Keratinocyte (primary cell): ENCODE results near the gene CMSS1. TPM values are rescaled to one million over a fixed set of nuclear protein-coding genes. Genes with fewer than 3 reads are reported as not detected.

Experiments
- DNase-seq: peaks from one replicate; pipeline ENCODE4 v3.0.0-alpha.2; 2011; ENCODE audit warnings: low read depth, missing footprints, low spot score
- FAIRE-seq: peaks from 2 replicates; lab custom pipeline; 2011; peaks lifted over from hg19 to GRCh38; lab: Jason Lieb, UNC
- H2AFZ ChIP-seq: 2 replicates; pipeline ENCODE4 v1.6.0; 2012; ENCODE audit warnings: low read length, control low read depth, inconsistent platforms; ENCODE audit not compliant: control insufficient read depth
- H3K27ac ChIP-seq: 2 replicates; pipeline ENCODE4 v1.5.1; 2011; ENCODE audit warnings: low read length; ENCODE audit not compliant: control insufficient read depth, insufficient read depth
- H3K27me3 ChIP-seq: 3 replicates; pipeline ENCODE4 v1.6.0; 2011; ENCODE audit warnings: low read length; ENCODE audit not compliant: control insufficient read depth, insufficient read depth; ENCODE audit errors: extremely low read depth
- H3K36me3 ChIP-seq, 2 experiments: 2 replicates in 1 of 2; 3 replicates in 1 of 2; pipeline ENCODE4 v1.5.1; 2011; ENCODE audit warnings: low read length in 2 of 2, mild to moderate bottlenecking in 1 of 2; ENCODE audit not compliant: control insufficient read depth in 2 of 2, insufficient read depth in 2 of 2; ENCODE audit errors: extremely low read depth in 1 of 2
- H3K4me1 ChIP-seq: 3 replicates; pipeline ENCODE4 v1.5.1; 2011; ENCODE audit warnings: low read length; ENCODE audit not compliant: control insufficient read depth, insufficient read depth; ENCODE audit errors: extremely low read depth
- H3K4me2 ChIP-seq: 3 replicates; pipeline ENCODE4 v1.6.0; 2011; ENCODE audit warnings: low read depth, low read length; ENCODE audit not compliant: control insufficient read depth, insufficient read depth; ENCODE audit errors: extremely low read depth
- H3K4me3 ChIP-seq, 3 experiments: fragments of 200-600 bp in 1 of 3; sonication (generic) in 1 of 3; 2 replicates in 2 of 3; 3 replicates in 1 of 3; pipeline ENCODE4 v1.5.1; 2011 to 2016; ENCODE audit warnings: low read length in 3 of 3, mild to moderate bottlenecking in 3 of 3, control low read depth in 2 of 3, inconsistent platforms in 1 of 3, low read depth in 1 of 3, mixed read lengths in 1 of 3, mixed run types in 1 of 3, moderate library complexity in 1 of 3; ENCODE audit not compliant: control insufficient read depth in 2 of 3, insufficient read depth in 2 of 3; ENCODE audit errors: extremely low read depth in 1 of 3
- H3K79me2 ChIP-seq: 2 replicates; pipeline ENCODE4 v1.6.0; 2012; ENCODE audit warnings: low read length; ENCODE audit not compliant: control insufficient read depth, insufficient read depth
- H3K9ac ChIP-seq: 3 replicates; pipeline ENCODE4 v1.6.0; 2011; ENCODE audit warnings: low read length; ENCODE audit not compliant: control insufficient read depth, insufficient read depth; ENCODE audit errors: extremely low read depth
- H3K9me1 ChIP-seq: 3 replicates; pipeline ENCODE4 v1.6.0; 2011; ENCODE audit warnings: low read length; ENCODE audit not compliant: control insufficient read depth, insufficient read depth; ENCODE audit errors: extremely low read depth
- H3K9me3 ChIP-seq: 2 replicates; pipeline ENCODE4 v1.5.1; 2012; ENCODE audit warnings: low read depth, low read length; ENCODE audit not compliant: control insufficient read depth
- H4K20me1 ChIP-seq: 3 replicates; pipeline ENCODE4 v1.6.0; 2011; ENCODE audit warnings: low read length; ENCODE audit not compliant: control insufficient read depth, insufficient read depth; ENCODE audit errors: extremely low read depth
- CTCF ChIP-seq, 3 experiments: IDR thresholded peaks in 1 of 3; conservative IDR thresholded peaks in 1 of 3; optimal IDR thresholded peaks in 1 of 3; 2 replicates in 2 of 3; 3 replicates in 1 of 3; pipeline versions ENCODE3 to v1.5.1; 2011; ENCODE audit warnings: low read length in 3 of 3, mild to moderate bottlenecking in 3 of 3, moderate library complexity in 2 of 3, control low read depth in 1 of 3, inconsistent platforms in 1 of 3; ENCODE audit not compliant: insufficient read depth in 2 of 3; ENCODE audit errors: extremely low read depth in 1 of 3
- EZH2 ChIP-seq: IDR thresholded peaks from one replicate; pipeline ENCODE4 v1.6.1; 2012; ENCODE audit warnings: inconsistent platforms, mild to moderate bottlenecking, low read length, moderate library complexity
- dilution Hi-C: fragments of 300-500 bp; cut with MboI; formaldehyde crosslinking; loops from one replicate; pipeline ENCODE4 v1.7.0; 2020; ENCODE audit warnings: low sequenced_read_pairs; ENCODE audit not compliant: extremely low pct_ligation_motif_present
- polyA plus RNA-seq, 5 experiments: library from polyadenylated mRNA; depleted of rRNA in 3 of 5; stranded (reverse) in 3 of 5; stranded (forward) in 1 of 5; unstranded in 1 of 5; fragments of >200 nt; gene quantifications; 1 replicate in 1 of 5; 2 replicates in 3 of 5; 3 replicates in 1 of 5; pipeline versions ENCODE4 v1.2.1 to v1.2.3, GENCODE V29; 2011 to 2012; ENCODE audit warnings: missing spikeins in 2 of 5, low read depth in 1 of 5, low replicate concordance in 1 of 5

CMSS1 gene
- polyA plus RNA-seq, 1 donor (not counting 4 experiments of a cell fraction or from before 2014, with no cell fraction given) = 37.2 TPM

- Histone ChIP-seq H3K4me3 (no peak overlapping the region), H2AFZ (no peak overlapping the region), H3K9ac (no peak overlapping the region), H3K9me3 (no peaks in the 10 kb centered on the region), H3K4me1 (peaks cover 4% of the 10 kb centered on the region), H3K36me3 (no peaks in the 10 kb centered on the region), H3K27me3 (no peaks in the 10 kb centered on the region), H3K79me2 (no peaks in the 10 kb centered on the region), H3K4me2 (no peak overlapping the region), H3K9me1 (no peaks in the 10 kb centered on the region), H4K20me1 (no peaks in the 10 kb centered on the region), H3K27ac (no peak overlapping the region)
- FAIRE-seq = no peak
- DNase-seq = no peak
- dilution Hi-C loops = no loop called here
- TF ChIP-seq EZH2 (no peak), CTCF (optimal IDR thresholded peaks at IDR 0.05 in 1 of 3, IDR thresholded peaks at IDR 0.05 in 1 of 3, conservative IDR thresholded peaks at IDR 0.05 in 1 of 3; ENCODE audit: extremely low read depth in 1 of 3, insufficient read depth in 2 of 3, low read length in 3 of 3) (no peak)
Measured at GRCh38 chr3:100210772-100211135, 393.1 kb downstream of the CMSS1 start.

- TF ChIP-seq CTCF (optimal IDR thresholded peaks at IDR 0.05 in 1 of 3, IDR thresholded peaks at IDR 0.05 in 1 of 3, conservative IDR thresholded peaks at IDR 0.05 in 1 of 3; ENCODE audit: extremely low read depth in 1 of 3, insufficient read depth in 2 of 3, low read length in 3 of 3) = no peak
- no peak for TF ChIP-seq EZH2
- H2AFZ ChIP-seq = no peak overlapping the region
- no peak for FAIRE-seq
- H4K20me1 ChIP-seq = no peaks in the 10 kb centered on the region
- no peaks in the 10 kb centered on the region for H3K79me2 ChIP-seq
- no peaks in the 10 kb centered on the region for H3K9me1 ChIP-seq
- dilution Hi-C loops = no loop called here
- H3K4me3 ChIP-seq = no peak overlapping the region
- peaks cover 4% of the 10 kb centered on the region for H3K4me1 ChIP-seq
- H3K27ac ChIP-seq = no peak overlapping the region
- no peak for DNase-seq
- no peak overlapping the region for H3K9ac ChIP-seq
- H3K9me3 ChIP-seq = no peaks in the 10 kb centered on the region
- no peaks in the 10 kb centered on the region for H3K27me3 ChIP-seq
- H3K36me3 ChIP-seq = no peaks in the 10 kb centered on the region
- H3K4me2 ChIP-seq = no peak overlapping the region
Measured at GRCh38 chr3:100213891-100214573, 396.4 kb downstream of the CMSS1 start.
